Measurements from ENCODE around the gene RCBTB1.

DNA sequence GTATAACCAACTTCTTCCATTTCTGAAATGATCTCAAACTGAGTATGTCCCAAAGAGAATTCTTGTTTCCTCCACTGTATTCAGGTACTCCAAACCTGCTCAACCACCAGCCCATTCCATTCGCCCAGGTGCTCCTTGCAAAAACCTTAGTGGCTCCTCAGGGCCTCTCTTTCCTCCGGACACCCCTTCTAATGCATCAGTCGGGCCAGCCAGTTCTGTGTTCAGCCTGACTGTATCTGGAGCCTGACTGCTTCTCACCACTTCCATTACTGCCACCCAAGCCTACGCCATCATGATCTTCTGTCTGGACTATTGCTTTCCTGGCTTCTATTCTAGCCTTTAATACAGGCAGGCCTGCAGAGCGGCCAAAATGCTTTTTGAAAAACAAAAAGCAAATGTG, 88.1 kb downstream of the RCBTB1 start:
- TF ChIP-seq MXI1 (IDR thresholded peaks at IDR 0.05; ENCODE audit: low read depth, low read length) = no peak
- TF ChIP-seq, protein P1, sequence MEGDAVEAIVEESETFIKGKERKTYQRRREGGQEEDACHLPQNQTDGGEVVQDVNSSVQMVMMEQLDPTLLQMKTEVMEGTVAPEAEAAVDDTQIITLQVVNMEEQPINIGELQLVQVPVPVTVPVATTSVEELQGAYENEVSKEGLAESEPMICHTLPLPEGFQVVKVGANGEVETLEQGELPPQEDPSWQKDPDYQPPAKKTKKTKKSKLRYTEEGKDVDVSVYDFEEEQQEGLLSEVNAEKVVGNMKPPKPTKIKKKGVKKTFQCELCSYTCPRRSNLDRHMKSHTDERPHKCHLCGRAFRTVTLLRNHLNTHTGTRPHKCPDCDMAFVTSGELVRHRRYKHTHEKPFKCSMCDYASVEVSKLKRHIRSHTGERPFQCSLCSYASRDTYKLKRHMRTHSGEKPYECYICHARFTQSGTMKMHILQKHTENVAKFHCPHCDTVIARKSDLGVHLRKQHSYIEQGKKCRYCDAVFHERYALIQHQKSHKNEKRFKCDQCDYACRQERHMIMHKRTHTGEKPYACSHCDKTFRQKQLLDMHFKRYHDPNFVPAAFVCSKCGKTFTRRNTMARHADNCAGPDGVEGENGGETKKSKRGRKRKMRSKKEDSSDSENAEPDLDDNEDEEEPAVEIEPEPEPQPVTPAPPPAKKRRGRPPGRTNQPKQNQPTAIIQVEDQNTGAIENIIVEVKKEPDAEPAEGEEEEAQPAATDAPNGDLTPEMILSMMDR (IDR thresholded peaks at IDR 0.05) = no peak
- TF ChIP-seq EZH2phosphoT487 (IDR thresholded peaks at IDR 0.05; ENCODE audit: borderline replicate concordance, low read depth) = no peak
- TF ChIP-seq RAD21 (IDR thresholded peaks at IDR 0.05; ENCODE audit: low read length) = no peak
- no peak for TF ChIP-seq REST (IDR thresholded peaks at IDR 0.05; ENCODE audit: low read depth, low read length)
- no peak for TF ChIP-seq ELF1 (IDR thresholded peaks at IDR 0.05)
- no peak for TF ChIP-seq TCF12 (IDR thresholded peaks at IDR 0.05)
- TF ChIP-seq EP300 (IDR thresholded peaks at IDR 0.05; ENCODE audit: borderline replicate concordance in 1 of 2, low read depth in 1 of 2, low read length in 1 of 2) = no peak
- no peak for TF ChIP-seq TAF1 (IDR thresholded peaks at IDR 0.05; ENCODE audit: borderline replicate concordance, low read depth, low read length)
- no peak for TF ChIP-seq RFX5 (IDR thresholded peaks at IDR 0.05; ENCODE audit: low read length)
